SK-N-SH (cell line): ENCODE measurements around the gene MBD3. TPM values are rescaled to one million over a fixed set of nuclear protein-coding genes. Genes with fewer than 3 reads are reported as not detected.
A peak's percentile ranks its signal among the peaks of the same experiment; 100 is the strongest.

ENCODE experiments used
- CTCF ChIA-PET: fragments of 300-600, 350-600 bp; formaldehyde crosslinking; extraction: SDS; loops from one replicate; lab custom pipeline; 2021; lab: Yijun Ruan, JAX
- POLR2A ChIA-PET: fragments of 350-600 bp; sonication (Branson Sonifier 250); formaldehyde crosslinking; extraction: SDS; loops from one replicate; lab custom pipeline; 2020; ENCODE audit warnings: antibody characterized with exemption, inconsistent platforms; lab: Yijun Ruan, JAX
- DNase-seq: peaks from one replicate; pipeline ENCODE4 v3.0.0; 2012
- H2AFZ ChIP-seq: fragments of 200-600 bp; sonication (generic); 2 replicates; pipeline ENCODE4 v1.8.1; 2016; ENCODE audit warnings: antibody characterized with exemption, mild to moderate bottlenecking, low read depth
- H3F3A ChIP-seq: fragments of 200-600 bp; sonication (generic); replicated peaks from 2 replicates; pipeline ENCODE3; 2016; ENCODE audit warnings: antibody characterized with exemption, mild to moderate bottlenecking; ENCODE audit not compliant: insufficient read depth
- H3K27ac ChIP-seq, 2 experiments: fragments of 200-500 bp in 1 of 2; fragments of 200-600 bp in 1 of 2; sonication (Bioruptor generic) in 1 of 2; sonication (generic), shearing (Covaris generic) in 1 of 2; 2 replicates each; pipeline versions ENCODE4 v1.5.1 to v1.6.1; 2014 to 2016; ENCODE audit warnings: low read depth in 2 of 2, inconsistent platforms in 1 of 2, low read length in 1 of 2, mild to moderate bottlenecking in 1 of 2, mixed read lengths in 1 of 2
- H3K27me3 ChIP-seq: fragments of 200-600 bp; sonication (generic), shearing (Covaris generic); 2 replicates; pipeline ENCODE4 v1.6.1; 2016; ENCODE audit warnings: mixed run types; ENCODE audit not compliant: insufficient read depth
- H3K36me3 ChIP-seq, 2 experiments: fragments of 200-500 bp in 1 of 2; fragments of 200-600 bp in 1 of 2; sonication (Bioruptor generic) in 1 of 2; sonication (generic) in 1 of 2; replicated peaks in 1 of 2; 2 replicates each; pipeline versions ENCODE3 to v1.5.1; 2014 to 2016; ENCODE audit warnings: low read length in 1 of 2, mild to moderate bottlenecking in 1 of 2; ENCODE audit not compliant: insufficient read depth in 2 of 2, control insufficient read depth in 1 of 2
- H3K4me1 ChIP-seq, 2 experiments: fragments of 200-500 bp in 1 of 2; fragments of 200-600 bp in 1 of 2; sonication (Bioruptor generic) in 1 of 2; sonication (generic), shearing (Covaris generic) in 1 of 2; 2 replicates each; pipeline versions ENCODE4 v1.5.1 to v1.6.1; 2014 to 2016; ENCODE audit warnings: low read depth in 1 of 2, low read length in 1 of 2, mixed run types in 1 of 2; ENCODE audit not compliant: insufficient read depth in 2 of 2, control insufficient read depth in 1 of 2
- H3K4me2 ChIP-seq: fragments of 200-600 bp; sonication (generic), shearing (Covaris generic); 2 replicates; pipeline ENCODE4 v1.6.1; 2017; ENCODE audit warnings: mixed run types
- H3K4me3 ChIP-seq, 2 experiments: fragments of 200-500 bp in 1 of 2; fragments of 200-600 bp in 1 of 2; sonication (Bioruptor generic) in 1 of 2; sonication (generic), shearing (Covaris generic) in 1 of 2; 2 replicates each; pipeline versions ENCODE4 v1.5.1 to v1.8.1; 2014 to 2016; ENCODE audit warnings: low read depth in 2 of 2, inconsistent platforms in 1 of 2, low read length in 1 of 2, mild to moderate bottlenecking in 1 of 2, mixed read lengths in 1 of 2, moderate library complexity in 1 of 2
- H3K79me2 ChIP-seq: fragments of 200-600 bp; sonication (generic); 2 replicates; pipeline ENCODE4 v1.8.1; 2017; ENCODE audit warnings: mild to moderate bottlenecking; ENCODE audit not compliant: insufficient read depth
- H3K9ac ChIP-seq: fragments of 200-600 bp; sonication (generic); 2 replicates; pipeline ENCODE4 v1.6.1; 2017; ENCODE audit warnings: mixed run types
- H3K9me2 ChIP-seq: fragments of 200-600 bp; sonication (generic); 2 replicates; pipeline ENCODE4 v1.6.1; 2017; ENCODE audit warnings: mixed run types
- H3K9me3 ChIP-seq: fragments of 200-600 bp; sonication (generic); 2 replicates; pipeline ENCODE4 v1.6.1; 2017; ENCODE audit warnings: mixed run types, mild to moderate bottlenecking, moderate library complexity
- H4K20me1 ChIP-seq: fragments of 200-600 bp; sonication (generic); 2 replicates; pipeline ENCODE4 v1.6.1; 2017; ENCODE audit warnings: mild to moderate bottlenecking, mixed run types; ENCODE audit not compliant: insufficient read depth
- CHD2 ChIP-seq: fragments of 150-350 bp; IDR thresholded peaks from 2 replicates; pipeline ENCODE4 v1.6.1; 2018; ENCODE audit warnings: low read length; ENCODE audit not compliant: partially characterized antibody
- FOSL2 ChIP-seq: IDR thresholded peaks from 2 replicates; pipeline ENCODE4 v1.4.0; 2012; ENCODE audit warnings: low read depth, mild to moderate bottlenecking, moderate library complexity, borderline replicate concordance
- FOXJ3 ChIP-seq: sonication (generic); formaldehyde crosslinking; IDR thresholded peaks from 2 replicates; pipeline ENCODE4 v1.5.1; 2020; ENCODE audit warnings: mild to moderate bottlenecking, missing genetic modification reagents
- GABPA ChIP-seq: IDR thresholded peaks from 2 replicates; pipeline ENCODE4 v1.4.0; 2012; ENCODE audit warnings: low read depth, mild to moderate bottlenecking
- NRF1 ChIP-seq: IDR thresholded peaks from 2 replicates; pipeline ENCODE4 v1.6.1; 2012; ENCODE audit warnings: low read depth, mild to moderate bottlenecking, low read length
- POLR2AphosphoS5 ChIP-seq: IDR thresholded peaks from 2 replicates; pipeline ENCODE4 v1.6.1; 2012; ENCODE audit warnings: low read depth, low read length
- RFX5 ChIP-seq: IDR thresholded peaks from 2 replicates; pipeline ENCODE4 v1.6.1; 2012; ENCODE audit warnings: mild to moderate bottlenecking, improper control_type of control experiment, low read length
- RXRA ChIP-seq: IDR thresholded peaks from 2 replicates; pipeline ENCODE4 v1.4.0; 2012; ENCODE audit warnings: low read depth, mild to moderate bottlenecking, borderline replicate concordance
- SMC3 ChIP-seq: IDR thresholded peaks from 2 replicates; pipeline ENCODE4 v1.6.1; 2012; ENCODE audit warnings: low read depth, low read length, improper control_type of control experiment
- USF1 ChIP-seq: IDR thresholded peaks from 2 replicates; pipeline ENCODE4 v1.4.0; 2012; ENCODE audit warnings: low read depth, borderline replicate concordance
- WGBS: methylation state at CpG from one replicate; pipeline ENCODE4 v1.1.6; 2017; ENCODE audit warnings: low lambda C conversion rate; 5-methylcytosine and 5-hydroxymethylcytosine counted together
- polyA plus RNA-seq, 3 experiments: library from polyadenylated mRNA; depleted of rRNA; stranded (reverse); fragments of >200 nt; gene quantifications; 2 replicates each; pipeline ENCODE4 v1.2.3, GENCODE V29; 2012
- TF ChIP-seq, protein P1 (sequence below): IDR thresholded peaks from 2 replicates; pipeline ENCODE4 v1.6.1; 2012; ENCODE audit warnings: mild to moderate bottlenecking, low read depth, low read length, moderate library complexity

MBD3 gene
- polyA plus RNA-seq, 1 of the 3 experiments (the other 2 are of a cell fraction) = 96.5 TPM

DNA sequence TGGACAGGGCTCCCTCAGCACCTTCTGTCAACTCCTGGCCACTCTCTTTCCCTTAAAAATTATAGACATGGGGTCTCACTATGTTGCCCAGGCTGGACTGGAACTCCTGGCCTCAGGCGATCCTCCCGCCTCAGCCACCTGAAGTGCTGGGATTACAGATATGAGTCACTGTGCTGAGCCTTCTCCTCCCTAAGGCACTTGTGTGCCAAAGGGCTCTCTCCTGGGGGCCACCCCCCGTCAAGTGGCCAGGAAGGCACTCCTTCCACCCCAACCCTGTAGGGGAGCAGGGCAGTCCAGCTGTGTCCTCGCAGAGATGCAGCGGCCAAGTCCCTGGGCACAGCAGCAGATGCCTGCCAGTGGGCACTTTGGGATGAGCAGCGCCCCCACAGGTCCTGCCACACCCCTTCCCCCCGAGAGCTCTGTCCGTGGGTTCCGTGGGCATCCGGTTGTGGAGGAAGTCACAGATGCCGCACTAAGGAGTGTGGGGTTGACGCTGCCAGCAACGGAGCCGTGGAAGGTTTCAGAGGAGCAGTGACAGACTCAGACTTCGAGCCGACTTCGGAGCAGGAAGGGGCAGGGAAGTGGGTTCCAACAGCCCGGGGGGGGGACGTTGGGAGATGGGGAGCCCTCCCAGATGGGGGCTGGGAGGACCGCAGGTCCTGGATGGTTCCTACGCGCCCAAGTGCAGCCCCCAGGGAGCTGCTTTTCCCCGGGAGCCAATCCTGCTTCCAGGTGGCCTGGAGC lies 15.9 kb upstream of the MBD3 start:
- no peaks in the 10 kb centered on the region for H3K9me2 ChIP-seq
- H4K20me1 ChIP-seq = no peaks in the 10 kb centered on the region
- peaks cover 18% of the 10 kb centered on the region for H3F3A ChIP-seq
- no peaks in the 10 kb centered on the region for H3K9me3 ChIP-seq
- no peak overlapping the region for H3K4me2 ChIP-seq
- peaks cover 17% of the 10 kb centered on the region for H3K79me2 ChIP-seq
- H2AFZ ChIP-seq = no peak overlapping the region
- H3K9ac ChIP-seq = no peak overlapping the region
- DNase-seq = peak; percentile 32
- H3K4me3 ChIP-seq = no peak overlapping the region
- no peak overlapping the region for H3K27ac ChIP-seq
- TF ChIP-seq, protein P1, sequence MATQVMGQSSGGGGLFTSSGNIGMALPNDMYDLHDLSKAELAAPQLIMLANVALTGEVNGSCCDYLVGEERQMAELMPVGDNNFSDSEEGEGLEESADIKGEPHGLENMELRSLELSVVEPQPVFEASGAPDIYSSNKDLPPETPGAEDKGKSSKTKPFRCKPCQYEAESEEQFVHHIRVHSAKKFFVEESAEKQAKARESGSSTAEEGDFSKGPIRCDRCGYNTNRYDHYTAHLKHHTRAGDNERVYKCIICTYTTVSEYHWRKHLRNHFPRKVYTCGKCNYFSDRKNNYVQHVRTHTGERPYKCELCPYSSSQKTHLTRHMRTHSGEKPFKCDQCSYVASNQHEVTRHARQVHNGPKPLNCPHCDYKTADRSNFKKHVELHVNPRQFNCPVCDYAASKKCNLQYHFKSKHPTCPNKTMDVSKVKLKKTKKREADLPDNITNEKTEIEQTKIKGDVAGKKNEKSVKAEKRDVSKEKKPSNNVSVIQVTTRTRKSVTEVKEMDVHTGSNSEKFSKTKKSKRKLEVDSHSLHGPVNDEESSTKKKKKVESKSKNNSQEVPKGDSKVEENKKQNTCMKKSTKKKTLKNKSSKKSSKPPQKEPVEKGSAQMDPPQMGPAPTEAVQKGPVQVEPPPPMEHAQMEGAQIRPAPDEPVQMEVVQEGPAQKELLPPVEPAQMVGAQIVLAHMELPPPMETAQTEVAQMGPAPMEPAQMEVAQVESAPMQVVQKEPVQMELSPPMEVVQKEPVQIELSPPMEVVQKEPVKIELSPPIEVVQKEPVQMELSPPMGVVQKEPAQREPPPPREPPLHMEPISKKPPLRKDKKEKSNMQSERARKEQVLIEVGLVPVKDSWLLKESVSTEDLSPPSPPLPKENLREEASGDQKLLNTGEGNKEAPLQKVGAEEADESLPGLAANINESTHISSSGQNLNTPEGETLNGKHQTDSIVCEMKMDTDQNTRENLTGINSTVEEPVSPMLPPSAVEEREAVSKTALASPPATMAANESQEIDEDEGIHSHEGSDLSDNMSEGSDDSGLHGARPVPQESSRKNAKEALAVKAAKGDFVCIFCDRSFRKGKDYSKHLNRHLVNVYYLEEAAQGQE = no peak
- TF ChIP-seq POLR2AphosphoS5 (no peak), SMC3 (no peak), RXRA (no peak), FOSL2 (no peak), GABPA (no peak), USF1 (no peak), RFX5 (no peak), FOXJ3 (CRISPR knock-in tag) (no peak)
- peaks cover 5 to 9% of the 10 kb centered on the region in 2 experiments; a peak in 2 of 4 replicates for H3K4me1 ChIP-seq
- no peaks in the 10 kb centered on the region for H3K27me3 ChIP-seq
- 84% methylated on average over 15 of the region's 23 CpGs for WGBS
- H3K36me3 ChIP-seq = peaks cover 0 to 34% of the 10 kb centered on the region in 2 experiments
- ChIA-PET POLR2A (no interaction called here), CTCF (interaction anchor here (1.6 kb wide), 1 partner anchor 187 kb away, joined by 5 read pairs; no protein-coding TSS in a partner anchor)

DNA sequence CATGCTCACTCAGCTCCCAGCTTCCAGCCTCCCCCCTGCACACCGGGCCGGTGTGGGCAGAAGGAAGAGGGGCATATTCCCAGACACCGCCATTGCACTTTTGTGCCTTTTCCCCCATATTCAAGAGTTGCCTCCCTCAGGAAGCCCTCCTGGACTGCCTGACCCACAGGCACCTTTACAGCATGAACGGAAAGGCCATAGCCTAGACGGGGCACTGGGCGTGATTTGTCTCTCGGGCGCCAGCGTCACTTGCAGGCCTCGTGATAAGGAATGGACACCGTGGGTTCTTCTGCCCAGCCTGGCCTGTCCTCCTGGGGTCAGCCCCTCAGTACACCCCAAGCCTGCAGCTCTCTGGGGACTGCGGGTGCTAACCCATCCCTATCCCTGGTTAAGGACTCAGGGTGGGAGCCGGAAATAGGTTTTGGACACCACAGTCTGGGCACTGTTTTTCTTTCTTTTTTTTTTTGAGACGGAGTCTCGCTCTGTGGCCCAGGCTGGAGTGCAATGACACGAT lies 13.5 kb upstream of the MBD3 start:
- peak overlapping the region; percentile 99 for H3K4me2 ChIP-seq
- H3K27ac ChIP-seq = peak overlapping the region; percentile 76 to 94
- peaks cover 17% of the 10 kb centered on the region; the same call in 1 of the 2 replicates for H4K20me1 ChIP-seq
- H3K9me2 ChIP-seq = no peaks in the 10 kb centered on the region
- TF ChIP-seq NRF1 (no peak), CHD2 (peak; percentile 3)
- 27% methylated on average over 15 of the region's 16 CpGs for WGBS
- H3K4me1 ChIP-seq = peaks cover 5 to 9% of the 10 kb centered on the region in 2 experiments; a peak in 2 of 4 replicates
- peak overlapping the region; percentile 88 for H3K9ac ChIP-seq
- H3K9me3 ChIP-seq = no peaks in the 10 kb centered on the region
- H3K36me3 ChIP-seq = peaks cover 0 to 14% of the 10 kb centered on the region in 2 experiments
- H3K27me3 ChIP-seq = no peaks in the 10 kb centered on the region
- CTCF ChIA-PET = interaction anchor here (0.5 to 2.6 kb wide), 20 partner anchors 9 to 231 kb away, joined by 3 to 17 read pairs (median 3); no protein-coding TSS in a partner anchor
- peaks cover 18% of the 10 kb centered on the region for H3F3A ChIP-seq
- peak overlapping the region; percentile 97; the same call in 1 of the 2 replicates for H2AFZ ChIP-seq
- DNase-seq = no peak
- H3K79me2 ChIP-seq = peaks cover 40% of the 10 kb centered on the region
- peak overlapping the region; percentile 71 to 73 for H3K4me3 ChIP-seq
- POLR2A ChIA-PET = interaction anchor here (0.7 to 1.4 kb wide), 3 partner anchors 13 to 45 kb away, joined by 3 to 15 read pairs (median 3); partner anchors contain the start of gene MBD3
